GM23338 (cell line): Measurements from ENCODE around the gene MTIF3. TPM values are rescaled to one million over a fixed set of nuclear protein-coding genes. Genes with fewer than 3 reads are reported as not detected.

ENCODE experiments used
- ATAC-seq: fragments of 200-7000 bp; cut with Tn5 transposase; 3 replicates; pipeline ENCODE4 v1.9.1; 2020
- DNase-seq: peaks from one replicate; pipeline ENCODE4 v3.0.0-alpha.2; 2015; ENCODE audit warnings: low spot score
- H2AFZ ChIP-seq: fragments of 200-600 bp; sonication (generic); 2 replicates; pipeline ENCODE4 v1.8.0; 2016; ENCODE audit warnings: antibody characterized with exemption, mild to moderate bottlenecking, moderate library complexity
- H3F3A ChIP-seq: fragments of 200-600 bp; sonication (generic); replicated peaks from 2 replicates; pipeline ENCODE4 v1.8.0; 2017; ENCODE audit warnings: antibody characterized with exemption, mixed run types, low read depth
- H3K27ac ChIP-seq: fragments of 200-600 bp; sonication (generic); 2 replicates; pipeline ENCODE4 v1.6.1; 2016; ENCODE audit warnings: low read depth
- H3K27me3 ChIP-seq: fragments of 200-600 bp; sonication (generic); 2 replicates; pipeline ENCODE4 v1.8.0; 2016; ENCODE audit warnings: mild to moderate bottlenecking, mixed run types, moderate library complexity; ENCODE audit not compliant: insufficient read depth
- H3K36me3 ChIP-seq: fragments of 200-600 bp; sonication (generic); 2 replicates; pipeline ENCODE4 v1.8.0; 2016; ENCODE audit warnings: mild to moderate bottlenecking; ENCODE audit not compliant: insufficient read depth
- H3K4me1 ChIP-seq: fragments of 200-600 bp; sonication (generic); 2 replicates; pipeline ENCODE4 v1.8.0; 2016; ENCODE audit warnings: mild to moderate bottlenecking, moderate library complexity; ENCODE audit not compliant: insufficient read depth
- H3K4me2 ChIP-seq: fragments of 200-600 bp; sonication (generic); 2 replicates; pipeline ENCODE4 v1.7.1; 2017; ENCODE audit warnings: mixed run types
- H3K4me3 ChIP-seq: fragments of 200-600 bp; sonication (generic); 2 replicates; pipeline ENCODE4 v1.6.1; 2016; ENCODE audit warnings: mixed run types
- H3K79me2 ChIP-seq: fragments of 200-600 bp; sonication (generic); replicated peaks from 2 replicates; pipeline ENCODE4 v1.8.0; 2017; ENCODE audit warnings: mild to moderate bottlenecking; ENCODE audit not compliant: insufficient read depth
- H3K9me2 ChIP-seq: fragments of 200-600 bp; sonication (generic); 2 replicates; pipeline ENCODE4 v1.8.0; 2017; ENCODE audit not compliant: insufficient read depth
- H4K20me1 ChIP-seq: fragments of 200-600 bp; sonication (generic); replicated peaks from 2 replicates; pipeline ENCODE4 v1.8.0; 2017; ENCODE audit warnings: mild to moderate bottlenecking; ENCODE audit not compliant: insufficient read depth
- H3K27ac Mint-ChIP-seq: 2 replicates; pipeline ENCODE4 v1.8.0; 2020; ENCODE audit warnings: inconsistent platforms, mild to moderate bottlenecking, moderate library complexity, mixed read lengths
- H3K27me3 Mint-ChIP-seq: 3 replicates; pipeline ENCODE4 v1.8.0; 2022; ENCODE audit warnings: low read depth, mild to moderate bottlenecking, moderate library complexity, mixed read lengths, inconsistent platforms; ENCODE audit not compliant: insufficient read depth, poor library complexity
- H3K36me3 Mint-ChIP-seq: 3 replicates; pipeline ENCODE4 v1.8.0; 2021; ENCODE audit warnings: low read depth, mild to moderate bottlenecking, inconsistent platforms, moderate library complexity, mixed read lengths
- H3K4me1 Mint-ChIP-seq: 3 replicates; pipeline ENCODE4 v1.8.0; 2020; ENCODE audit warnings: mild to moderate bottlenecking, inconsistent platforms, mixed read lengths
- H3K4me3 Mint-ChIP-seq: 3 replicates; pipeline ENCODE4 v1.8.0; 2021; ENCODE audit warnings: moderate library complexity, mild to moderate bottlenecking, inconsistent platforms, mixed read lengths
- H3K9me3 Mint-ChIP-seq: 3 replicates; pipeline ENCODE4 v1.8.0; 2020; ENCODE audit warnings: moderate library complexity, mild to moderate bottlenecking, inconsistent platforms, mixed read lengths
- CREB1 ChIP-seq: fragments of 250-450 bp; sonication (Bioruptor Pico); IDR thresholded peaks from 2 replicates; pipeline ENCODE4 v1.5.0; 2020; ENCODE audit warnings: low read depth, mild to moderate bottlenecking, moderate library complexity
- CTCF ChIP-seq, 2 experiments: fragments of 200-600 bp in 1 of 2; sonication (generic) in 1 of 2; conservative IDR thresholded peaks; 2 replicates each; pipeline versions ENCODE4 v1.5.1 to v1.6.1; 2016 to 2017; ENCODE audit warnings: antibody characterized with exemption in 2 of 2, low read depth in 2 of 2, mild to moderate bottlenecking in 2 of 2, moderate library complexity in 1 of 2
- ETS1 ChIP-seq: IDR thresholded peaks from 2 replicates; pipeline ENCODE4 v1.6.1; 2016; ENCODE audit warnings: antibody characterized with exemption
- EZH2 ChIP-seq: fragments of 200-600 bp; sonication (generic); IDR thresholded peaks from one replicate; pipeline ENCODE4 v1.8.0; 2017; ENCODE audit warnings: antibody characterized with exemption, mild to moderate bottlenecking, low read depth; ENCODE audit not compliant: unreplicated experiment
- EZH2phosphoT487 ChIP-seq: fragments of 200-600 bp; sonication (generic); IDR thresholded peaks from one replicate; pipeline ENCODE4 v1.8.1; 2018; ENCODE audit warnings: antibody characterized with exemption; ENCODE audit not compliant: unreplicated experiment
- JUNB ChIP-seq: IDR thresholded peaks from one replicate; pipeline ENCODE4 v1.6.1; 2016; ENCODE audit warnings: antibody characterized with exemption; ENCODE audit not compliant: unreplicated experiment
- NANOG ChIP-seq: IDR thresholded peaks from 2 replicates; pipeline ENCODE4 v1.6.1; 2016; ENCODE audit warnings: antibody characterized with exemption, borderline replicate concordance
- POLR2AphosphoS5 ChIP-seq: IDR thresholded peaks from 2 replicates; pipeline ENCODE4 v1.6.1; 2016; ENCODE audit warnings: antibody characterized with exemption, low read depth
- STAT1 ChIP-seq: IDR thresholded peaks from one replicate; pipeline ENCODE4 v1.6.1; 2016; ENCODE audit warnings: antibody characterized with exemption; ENCODE audit not compliant: unreplicated experiment
- ZNF114 ChIP-seq: fragments of 250-450 bp; sonication (Bioruptor Pico); IDR thresholded peaks from 2 replicates; pipeline ENCODE4 v1.5.0; 2020; ENCODE audit warnings: mild to moderate bottlenecking, moderate library complexity
- ZNF331 ChIP-seq: fragments of 250-450 bp; sonication (Bioruptor Pico); IDR thresholded peaks from 2 replicates; pipeline ENCODE4 v1.5.0; 2020; ENCODE audit warnings: low read depth, mild to moderate bottlenecking, moderate library complexity
- ZNF462 ChIP-seq: fragments of 250-450 bp; sonication (Bioruptor Pico); IDR thresholded peaks from 2 replicates; pipeline ENCODE4 v1.5.0; 2020; ENCODE audit warnings: mild to moderate bottlenecking, moderate library complexity
- polyA plus RNA-seq: library from polyadenylated mRNA; unstranded; fragments of >200 nt; fragmentation: Nextera tagmentation; extraction: Ambion mirVana; gene quantifications from 2 replicates; pipeline ENCODE4 v1.2.1, GENCODE V29; 2016
- total RNA-seq: library from RNA; depleted of rRNA; stranded (reverse); fragments of >200 nt; shearing (Covaris generic); gene quantifications from 2 replicates; pipeline ENCODE4 v1.2.3, GENCODE V29; 2014
- TF ChIP-seq, protein P1 (sequence below): IDR thresholded peaks from one replicate; pipeline ENCODE4 v1.6.1; 2018; ENCODE audit warnings: antibody characterized with exemption; ENCODE audit not compliant: unreplicated experiment

MTIF3 gene
- total and polyA plus RNA-seq, 2 experiments from 2014 or later: 33.0 to 152 TPM

- DNase-seq (no peak), ATAC-seq (no peak)
- H4K20me1 ChIP-seq: no peaks in the 10 kb centered on the region
- Mint-ChIP-seq H3K4me3 (no peak overlapping the region), H3K27me3 (peaks cover 8% of the 10 kb centered on the region), H3K27ac (no peak overlapping the region), H3K4me1 (no peaks in the 10 kb centered on the region), H3K9me3 (no peaks in the 10 kb centered on the region), H3K36me3 (no peaks in the 10 kb centered on the region)
- H3K4me2 ChIP-seq: no peak overlapping the region
- H3K79me2 ChIP-seq: no peaks in the 10 kb centered on the region
- no peak overlapping the region for H3K4me3 ChIP-seq
- TF ChIP-seq, protein P1, sequence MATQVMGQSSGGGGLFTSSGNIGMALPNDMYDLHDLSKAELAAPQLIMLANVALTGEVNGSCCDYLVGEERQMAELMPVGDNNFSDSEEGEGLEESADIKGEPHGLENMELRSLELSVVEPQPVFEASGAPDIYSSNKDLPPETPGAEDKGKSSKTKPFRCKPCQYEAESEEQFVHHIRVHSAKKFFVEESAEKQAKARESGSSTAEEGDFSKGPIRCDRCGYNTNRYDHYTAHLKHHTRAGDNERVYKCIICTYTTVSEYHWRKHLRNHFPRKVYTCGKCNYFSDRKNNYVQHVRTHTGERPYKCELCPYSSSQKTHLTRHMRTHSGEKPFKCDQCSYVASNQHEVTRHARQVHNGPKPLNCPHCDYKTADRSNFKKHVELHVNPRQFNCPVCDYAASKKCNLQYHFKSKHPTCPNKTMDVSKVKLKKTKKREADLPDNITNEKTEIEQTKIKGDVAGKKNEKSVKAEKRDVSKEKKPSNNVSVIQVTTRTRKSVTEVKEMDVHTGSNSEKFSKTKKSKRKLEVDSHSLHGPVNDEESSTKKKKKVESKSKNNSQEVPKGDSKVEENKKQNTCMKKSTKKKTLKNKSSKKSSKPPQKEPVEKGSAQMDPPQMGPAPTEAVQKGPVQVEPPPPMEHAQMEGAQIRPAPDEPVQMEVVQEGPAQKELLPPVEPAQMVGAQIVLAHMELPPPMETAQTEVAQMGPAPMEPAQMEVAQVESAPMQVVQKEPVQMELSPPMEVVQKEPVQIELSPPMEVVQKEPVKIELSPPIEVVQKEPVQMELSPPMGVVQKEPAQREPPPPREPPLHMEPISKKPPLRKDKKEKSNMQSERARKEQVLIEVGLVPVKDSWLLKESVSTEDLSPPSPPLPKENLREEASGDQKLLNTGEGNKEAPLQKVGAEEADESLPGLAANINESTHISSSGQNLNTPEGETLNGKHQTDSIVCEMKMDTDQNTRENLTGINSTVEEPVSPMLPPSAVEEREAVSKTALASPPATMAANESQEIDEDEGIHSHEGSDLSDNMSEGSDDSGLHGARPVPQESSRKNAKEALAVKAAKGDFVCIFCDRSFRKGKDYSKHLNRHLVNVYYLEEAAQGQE: no peak
- TF ChIP-seq STAT1 (no peak), EZH2phosphoT487 (no peak), ZNF331 (CRISPR knock-in tag) (no peak), ETS1 (no peak), ZNF114 (CRISPR knock-in tag) (no peak), CREB1 (CRISPR knock-in tag) (no peak), JUNB (no peak), EZH2 (no peak), CTCF (conservative IDR thresholded peaks at IDR 0.05; ENCODE audit: low read depth in 2 of 2) (no peak), NANOG (no peak), POLR2AphosphoS5 (no peak), ZNF462 (CRISPR knock-in tag) (no peak)
- no peak overlapping the region for H3K27ac ChIP-seq
- no peaks in the 10 kb centered on the region for H3F3A ChIP-seq
- H3K27me3 ChIP-seq: no peaks in the 10 kb centered on the region
- no peaks in the 10 kb centered on the region for H3K36me3 ChIP-seq
- H2AFZ ChIP-seq: no peak overlapping the region
- no peaks in the 10 kb centered on the region for H3K4me1 ChIP-seq
- no peaks in the 10 kb centered on the region for H3K9me2 ChIP-seq
Measured at GRCh38 chr13:27482983-27483382, 32.6 kb upstream of the MTIF3 start.
